NCI-H226 (cell line): ENCODE results near the gene KMT2B.
A peak's percentile ranks its signal among the peaks of the same experiment; 100 is the strongest.

Experiments used
- DNase-seq: peaks from one replicate; pipeline ENCODE4 v3.0.0-alpha.2; 2015

KMT2B gene

DNA sequence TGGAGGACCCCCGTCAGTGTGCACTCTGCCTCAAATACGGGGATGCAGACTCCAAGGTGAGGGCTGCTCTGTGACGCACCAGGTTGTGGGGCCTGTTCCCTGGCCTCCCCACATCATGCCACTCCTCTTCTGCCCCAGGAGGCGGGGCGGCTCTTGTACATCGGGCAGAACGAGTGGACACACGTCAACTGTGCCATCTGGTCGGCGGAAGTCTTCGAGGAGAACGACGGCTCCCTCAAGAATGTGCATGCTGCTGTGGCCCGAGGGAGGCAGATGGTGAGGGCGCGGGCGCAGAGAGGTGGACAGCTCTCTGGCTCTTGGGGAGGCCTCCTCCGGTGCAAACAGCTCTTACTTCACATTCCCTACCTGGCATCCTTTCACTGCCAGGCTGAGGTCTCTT lies 11.2 kb downstream of the KMT2B start:
- DNase-seq, result no peak

DNA sequence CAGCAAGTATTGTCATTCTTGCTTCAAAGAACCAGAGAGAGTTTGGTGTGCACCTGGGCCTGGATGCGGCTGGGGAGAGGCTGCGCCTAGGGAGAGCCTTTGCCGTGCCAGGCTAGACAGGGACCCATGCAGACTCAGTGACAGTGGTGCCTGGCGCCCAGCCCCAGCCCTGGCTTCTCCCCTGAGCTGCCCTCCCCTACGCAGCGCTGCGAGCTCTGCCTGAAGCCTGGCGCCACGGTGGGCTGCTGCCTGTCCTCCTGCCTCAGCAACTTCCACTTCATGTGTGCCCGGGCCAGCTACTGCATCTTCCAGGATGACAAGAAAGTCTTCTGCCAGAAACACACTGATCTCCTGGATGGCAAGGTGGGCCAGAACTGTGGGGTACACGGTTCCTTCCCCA lies 12.0 kb downstream of the KMT2B start:
- no peak for DNase-seq

DNA sequence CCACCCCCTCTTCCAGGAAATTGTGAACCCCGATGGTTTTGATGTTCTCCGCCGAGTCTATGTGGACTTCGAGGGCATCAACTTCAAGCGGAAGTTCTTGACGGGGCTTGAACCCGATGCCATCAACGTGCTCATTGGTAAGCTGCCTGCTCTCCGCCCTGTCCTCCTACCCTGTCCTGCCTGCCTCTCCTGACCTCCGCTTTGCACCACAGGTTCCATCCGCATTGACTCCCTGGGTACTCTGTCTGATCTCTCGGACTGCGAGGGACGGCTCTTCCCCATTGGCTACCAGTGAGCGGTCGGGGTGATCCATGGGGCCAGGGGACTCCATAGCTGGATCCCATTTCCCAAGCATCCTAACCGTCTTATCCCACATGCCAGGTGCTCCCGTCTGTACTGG lies 12.5 kb downstream of the KMT2B start:
- DNase-seq, result no peak

DNA sequence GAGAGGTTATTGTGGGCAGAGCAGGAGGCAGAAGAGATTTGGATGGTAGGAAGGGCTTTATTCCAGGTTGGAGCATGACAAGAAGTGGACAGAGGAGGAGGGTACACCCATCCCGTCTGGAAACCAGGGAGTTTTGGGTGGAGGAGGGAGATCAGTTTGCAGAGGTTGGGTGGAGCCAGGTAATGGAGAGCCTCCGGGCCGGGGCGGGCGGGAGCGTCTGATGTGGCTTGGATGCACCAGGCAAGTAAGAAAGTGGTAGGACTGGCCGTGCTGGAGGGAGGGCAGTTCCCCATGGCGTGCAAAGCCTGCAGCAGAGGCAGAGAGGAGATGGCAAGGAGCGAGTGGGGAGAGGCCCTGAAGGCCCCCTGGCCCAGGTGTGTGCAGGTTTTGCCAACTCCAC lies 13.6 kb downstream of the KMT2B start:
- no peak for DNase-seq

DNA sequence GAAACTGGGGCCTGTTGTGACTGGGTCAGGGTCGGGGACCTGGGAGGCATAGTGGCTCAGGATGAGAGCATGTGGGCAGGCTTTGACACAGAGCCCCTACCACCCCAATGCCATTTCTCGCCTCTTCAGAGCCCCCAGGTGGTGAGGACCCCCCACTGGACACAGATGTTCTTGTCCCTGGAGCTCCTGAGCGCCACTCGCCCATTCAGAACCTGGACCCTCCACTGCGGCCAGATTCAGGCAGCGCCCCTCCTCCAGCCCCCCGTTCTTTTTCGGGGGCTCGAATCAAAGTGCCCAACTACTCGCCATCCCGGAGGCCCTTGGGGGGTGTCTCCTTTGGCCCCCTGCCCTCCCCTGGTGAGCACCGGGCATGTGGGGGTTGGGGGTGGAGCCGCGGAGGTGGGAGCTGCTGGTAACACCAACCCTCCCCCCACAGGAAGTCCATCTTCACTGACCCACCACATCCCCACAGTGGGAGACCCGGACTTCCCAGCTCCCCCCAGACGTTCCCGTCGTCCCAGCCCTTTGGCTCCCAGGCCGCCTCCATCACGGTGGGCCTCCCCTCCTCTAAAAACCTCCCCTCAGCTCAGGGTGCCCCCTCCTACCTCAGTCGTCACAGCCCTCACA lies 14.1 kb downstream of the KMT2B start:
- no peak for DNase-seq

DNA sequence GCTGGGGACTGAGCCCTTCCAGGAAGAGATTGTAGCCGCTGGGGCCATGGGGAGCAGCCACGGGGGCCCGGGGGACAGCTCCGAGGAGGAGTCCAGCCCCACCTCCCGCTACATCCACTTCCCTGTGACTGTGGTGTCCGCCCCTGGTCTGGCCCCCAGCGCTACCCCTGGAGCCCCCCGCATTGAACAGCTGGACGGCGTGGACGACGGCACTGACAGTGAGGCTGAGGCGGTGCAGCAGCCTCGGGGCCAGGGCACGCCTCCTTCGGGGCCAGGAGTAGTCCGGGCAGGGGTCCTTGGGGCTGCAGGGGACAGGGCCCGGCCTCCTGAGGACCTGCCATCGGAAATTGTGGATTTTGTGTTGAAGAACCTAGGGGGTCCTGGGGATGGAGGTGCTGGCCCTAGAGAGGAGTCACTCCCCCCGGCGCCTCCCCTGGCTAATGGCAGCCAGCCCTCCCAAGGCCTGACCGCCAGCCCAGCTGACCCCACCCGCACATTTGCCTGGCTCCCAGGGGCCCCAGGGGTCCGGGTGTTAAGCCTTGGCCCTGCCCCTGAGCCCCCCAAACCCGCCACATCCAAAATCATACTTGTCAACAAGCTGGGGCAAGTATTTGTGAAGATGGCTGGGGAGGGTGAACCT lies 14.9 kb downstream of the KMT2B start:
- DNase-seq, result no peak

DNA sequence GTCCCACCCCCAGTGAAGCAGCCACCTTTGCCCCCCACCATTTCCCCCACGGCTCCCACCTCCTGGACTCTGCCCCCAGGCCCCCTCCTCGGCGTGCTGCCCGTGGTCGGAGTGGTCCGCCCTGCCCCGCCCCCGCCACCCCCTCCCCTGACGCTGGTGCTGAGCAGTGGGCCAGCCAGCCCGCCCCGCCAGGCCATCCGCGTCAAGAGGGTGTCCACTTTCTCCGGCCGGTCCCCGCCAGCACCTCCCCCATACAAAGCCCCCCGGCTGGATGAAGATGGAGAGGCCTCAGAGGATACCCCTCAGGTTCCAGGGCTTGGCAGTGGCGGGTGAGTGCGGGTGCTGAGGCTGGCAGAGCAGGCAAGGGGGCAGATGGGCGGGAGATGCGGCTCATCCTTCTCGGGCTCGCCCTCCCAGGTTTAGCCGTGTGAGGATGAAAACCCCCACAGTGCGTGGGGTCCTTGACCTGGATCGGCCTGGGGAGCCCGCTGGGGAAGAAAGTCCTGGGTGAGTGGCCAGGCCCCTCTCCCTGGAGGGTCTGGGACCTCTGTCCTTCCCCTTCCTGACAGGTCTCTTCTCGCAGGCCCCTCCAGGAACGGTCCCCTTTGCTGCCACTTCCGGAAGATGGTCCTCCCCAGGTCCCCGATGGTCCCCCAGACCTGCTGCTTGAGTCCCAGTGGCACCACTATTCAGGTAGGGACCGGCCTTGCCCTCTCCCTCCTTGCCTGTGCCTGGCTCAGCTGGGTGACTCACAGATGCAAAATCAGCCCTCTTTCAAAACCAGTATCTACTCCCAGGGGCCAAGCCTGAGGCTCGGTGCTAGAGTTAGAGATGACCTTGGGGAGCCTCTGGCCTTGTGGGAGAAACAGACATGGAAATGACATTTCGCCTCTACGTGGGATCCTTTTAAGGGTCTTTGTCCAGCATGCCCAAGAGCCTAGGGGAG lies 15.7 kb downstream of the KMT2B start:
- no peak for DNase-seq

DNA sequence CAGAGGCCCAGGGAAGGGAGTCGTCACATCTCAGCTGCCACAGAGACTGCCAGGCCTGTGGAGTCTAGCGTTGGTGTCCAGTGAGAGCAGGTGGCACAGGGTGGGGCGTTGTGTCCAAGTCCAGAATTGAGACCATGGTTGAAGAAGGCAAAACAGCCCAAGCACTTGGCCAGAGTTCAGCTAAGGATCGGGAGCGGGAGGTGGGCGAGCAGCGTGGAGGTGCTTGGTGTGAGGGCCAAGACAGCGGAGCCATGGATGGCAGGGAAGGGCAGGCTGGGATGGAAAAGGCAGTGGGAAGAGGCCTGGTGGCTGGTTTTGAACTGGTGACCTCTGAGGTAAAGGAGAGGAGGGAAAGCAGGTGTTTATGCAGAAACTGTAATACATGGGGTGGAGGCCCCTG lies 16.5 kb downstream of the KMT2B start:
- no peak for DNase-seq

DNA sequence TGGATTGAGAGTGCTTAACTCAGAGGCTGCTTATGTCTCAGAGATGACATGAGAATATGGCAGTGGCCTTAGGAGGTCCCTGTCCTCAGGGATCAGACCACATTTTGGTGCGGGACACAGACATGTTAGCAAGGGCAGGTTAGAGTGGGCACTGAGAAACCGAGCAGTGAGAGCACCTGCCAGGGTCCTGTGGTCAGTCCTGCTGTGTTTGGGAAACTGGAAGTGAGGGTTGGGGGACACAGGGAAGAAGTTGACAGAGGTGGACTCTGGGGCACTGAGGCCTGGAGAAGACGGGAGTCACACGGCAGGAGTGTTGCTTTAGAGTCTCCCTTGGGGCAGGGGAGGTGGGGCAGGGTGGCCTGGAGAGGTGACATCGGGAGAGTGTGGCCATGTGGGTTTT lies 17.1 kb downstream of the KMT2B start:
- DNase-seq, result no peak

DNA sequence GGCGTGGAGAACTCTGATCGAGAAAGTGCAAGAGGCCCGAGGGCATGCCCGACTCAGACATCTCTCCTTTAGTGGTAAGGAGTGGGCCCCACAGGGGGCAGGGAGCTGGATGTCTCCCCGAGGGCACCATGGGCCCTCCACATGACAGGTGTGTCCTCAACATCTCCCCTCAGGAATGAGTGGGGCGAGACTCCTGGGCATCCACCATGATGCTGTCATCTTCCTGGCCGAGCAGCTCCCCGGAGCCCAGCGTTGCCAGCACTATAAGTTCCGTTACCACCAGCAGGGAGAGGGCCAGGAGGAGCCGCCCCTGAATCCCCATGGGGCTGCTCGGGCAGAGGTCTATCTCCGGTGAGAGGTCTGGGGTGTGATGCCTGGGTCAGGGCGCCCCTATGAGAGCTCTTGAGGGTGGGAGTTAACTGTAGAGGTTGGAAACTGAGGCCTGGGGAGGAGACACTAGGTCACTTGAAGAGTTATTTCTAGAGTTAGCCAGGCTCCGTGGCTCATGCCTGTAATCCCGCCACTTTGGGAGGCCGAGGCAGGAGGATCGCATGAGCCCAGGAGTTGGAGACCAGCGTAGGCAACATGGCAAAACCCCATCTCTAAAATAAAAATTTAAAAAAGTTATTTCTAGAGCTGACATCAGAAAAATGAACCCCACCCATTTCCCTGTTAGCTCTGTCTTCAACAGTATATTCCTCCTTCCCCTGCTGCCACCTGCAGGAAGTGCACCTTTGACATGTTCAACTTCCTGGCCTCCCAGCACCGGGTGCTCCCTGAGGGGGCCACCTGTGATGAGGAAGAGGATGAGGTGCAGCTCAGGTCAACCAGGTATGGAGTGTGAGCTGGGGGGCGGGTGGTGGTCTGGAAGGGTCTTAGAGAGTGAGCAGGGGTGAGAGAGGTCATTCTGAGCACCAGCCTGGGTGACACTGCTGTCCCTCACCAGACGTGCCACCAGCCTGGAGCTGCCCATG lies 19.4 kb downstream of the KMT2B start:
- no peak for DNase-seq

DNA sequence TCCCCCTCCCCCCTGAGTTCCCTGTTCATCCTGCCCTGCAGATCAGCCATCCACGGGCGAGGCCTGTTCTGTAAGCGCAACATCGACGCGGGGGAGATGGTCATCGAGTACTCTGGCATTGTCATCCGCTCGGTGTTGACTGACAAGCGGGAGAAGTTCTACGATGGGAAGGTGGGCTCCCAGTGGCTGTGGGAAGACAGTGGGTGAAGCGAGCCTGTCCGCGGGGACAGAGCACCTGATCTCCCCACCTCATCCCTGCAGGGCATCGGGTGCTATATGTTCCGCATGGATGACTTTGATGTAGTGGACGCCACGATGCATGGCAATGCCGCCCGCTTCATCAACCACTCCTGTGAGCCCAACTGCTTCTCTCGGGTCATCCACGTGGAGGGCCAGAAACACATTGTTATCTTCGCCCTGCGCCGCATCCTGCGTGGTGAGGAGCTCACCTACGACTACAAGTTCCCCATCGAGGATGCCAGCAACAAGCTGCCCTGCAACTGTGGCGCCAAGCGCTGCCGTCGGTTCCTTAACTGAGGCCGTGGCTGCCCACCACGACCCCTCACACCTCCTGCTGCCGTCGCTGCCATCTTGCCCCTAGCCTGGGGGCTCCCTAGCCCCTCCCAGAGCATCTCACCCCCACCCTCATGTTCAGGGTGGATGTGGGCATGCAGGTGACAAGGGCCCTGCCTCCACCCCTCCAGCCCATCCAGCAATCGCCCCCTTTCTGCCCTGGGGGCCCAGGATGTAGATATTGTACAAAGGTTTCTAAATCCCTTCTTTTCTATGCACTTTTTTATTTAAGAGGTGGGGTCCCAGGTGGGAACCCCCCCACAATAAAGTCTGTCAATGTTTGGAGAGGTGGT lies 20.5 kb downstream of the KMT2B start:
- DNase-seq, result no peak

DNA sequence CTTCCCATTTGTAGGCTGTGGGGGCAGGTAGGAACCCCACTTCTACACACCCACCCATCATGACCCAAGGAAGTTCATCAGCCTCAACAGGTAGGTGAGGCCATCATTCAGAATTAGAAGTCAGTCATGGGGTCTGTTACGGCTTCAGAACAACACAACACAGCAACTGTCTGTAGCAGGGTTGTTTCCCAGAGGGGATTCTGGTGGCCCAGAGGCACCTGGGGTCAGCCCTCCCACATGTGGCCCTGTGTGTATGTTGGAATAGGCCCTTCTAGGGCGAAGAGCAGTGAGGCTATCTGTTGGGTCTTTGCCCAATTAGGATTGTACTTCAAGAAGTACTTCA lies 21.1 kb downstream of the KMT2B start:
- DNase-seq, result no peak

DNA sequence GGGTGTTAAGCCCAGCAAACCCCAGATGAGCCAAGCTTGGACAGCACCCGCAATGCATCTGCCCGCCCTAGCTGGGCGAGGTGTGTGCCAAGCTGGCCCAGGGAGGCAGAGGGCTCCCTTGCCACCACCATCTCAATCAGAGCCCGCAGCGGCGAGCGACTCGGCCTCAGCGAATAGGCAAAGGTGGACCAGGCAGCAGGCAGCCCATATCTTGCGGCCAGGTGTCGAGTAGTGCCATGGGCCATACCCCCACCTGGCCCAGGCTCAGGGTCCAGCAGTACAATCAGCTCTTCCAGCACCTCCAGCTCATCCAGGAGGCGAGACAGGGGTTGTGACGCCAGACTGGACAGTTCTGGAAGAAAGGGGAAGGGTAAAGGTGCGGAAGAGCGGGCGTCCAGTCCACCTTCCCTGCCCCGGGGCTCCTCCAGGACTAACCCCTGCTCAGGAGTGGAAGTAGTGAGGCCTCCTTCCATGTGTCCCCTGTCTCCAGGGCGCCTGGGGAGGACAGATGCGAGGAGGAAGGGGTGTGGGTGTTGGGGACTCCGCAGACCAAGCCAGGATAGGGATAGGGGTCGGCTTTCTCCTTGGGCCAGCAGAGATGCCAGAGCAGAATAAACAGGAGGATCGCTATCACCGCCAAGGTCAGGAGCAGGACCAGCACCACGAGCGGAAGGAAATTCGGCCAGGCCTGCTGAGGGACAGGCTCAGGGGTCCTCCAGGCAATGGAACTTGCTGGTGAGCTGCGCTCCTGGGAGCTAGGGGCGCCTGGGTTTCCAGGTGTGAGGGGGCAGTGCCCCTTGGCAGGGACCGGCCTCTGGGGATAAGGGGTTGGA lies 21.7 kb downstream of the KMT2B start:
- DNase-seq, result no peak

DNA sequence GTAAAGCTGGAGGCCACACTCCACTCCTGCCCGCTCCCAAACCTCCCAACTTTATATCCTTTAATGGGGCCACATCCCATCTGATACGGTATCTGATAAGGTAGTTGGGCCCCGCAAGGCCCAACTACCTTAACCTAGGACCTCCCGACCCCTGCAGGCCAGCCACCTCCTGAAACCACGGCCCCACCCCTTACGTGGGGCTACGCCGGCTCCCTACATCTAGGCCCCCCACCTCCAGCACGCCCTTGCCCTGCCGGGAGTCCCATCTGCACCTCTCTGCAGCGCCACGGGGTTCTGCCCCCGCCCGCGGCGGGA lies 22.3 kb downstream of the KMT2B start:
- DNase-seq, result no peak

DNA sequence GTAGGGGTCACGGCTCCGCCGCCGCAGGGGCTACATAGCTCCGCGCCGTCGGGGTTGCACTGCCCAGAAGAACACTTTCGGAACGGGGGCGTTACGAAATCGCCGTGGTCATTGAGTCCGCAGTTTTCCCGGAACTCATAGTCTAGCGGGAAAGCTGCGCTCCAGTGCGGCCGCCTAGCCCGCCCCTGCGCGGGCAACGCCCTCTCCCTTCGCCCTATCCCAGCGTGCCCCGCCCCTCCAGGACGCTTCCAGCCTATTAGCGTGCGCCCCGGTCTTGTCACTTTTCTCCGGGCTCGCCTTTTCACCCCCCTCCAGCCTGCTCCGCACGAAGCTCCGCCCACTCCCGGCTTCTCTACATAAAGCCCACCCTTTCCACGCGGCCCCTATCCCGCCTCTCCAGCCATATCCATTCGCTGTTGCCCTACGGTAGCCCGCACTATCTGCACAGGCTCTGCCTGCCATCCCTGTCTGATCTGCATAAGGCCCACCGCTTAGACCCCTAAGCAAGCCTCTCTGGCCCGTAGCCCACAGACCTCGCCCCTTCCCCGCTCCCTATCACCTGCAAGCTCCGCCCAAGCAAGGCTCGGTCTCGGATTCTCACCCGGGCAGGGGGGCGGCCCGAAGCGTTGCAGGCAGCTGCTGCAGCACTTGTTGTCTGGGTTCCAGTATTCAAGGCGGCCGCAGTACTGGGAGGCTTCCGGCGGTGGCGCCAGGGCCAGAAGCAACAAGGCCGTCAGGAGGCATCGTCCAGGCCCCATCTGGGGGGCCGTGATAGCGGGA lies 22.8 kb downstream of the KMT2B start:
- peak; percentile 97 for DNase-seq

DNA sequence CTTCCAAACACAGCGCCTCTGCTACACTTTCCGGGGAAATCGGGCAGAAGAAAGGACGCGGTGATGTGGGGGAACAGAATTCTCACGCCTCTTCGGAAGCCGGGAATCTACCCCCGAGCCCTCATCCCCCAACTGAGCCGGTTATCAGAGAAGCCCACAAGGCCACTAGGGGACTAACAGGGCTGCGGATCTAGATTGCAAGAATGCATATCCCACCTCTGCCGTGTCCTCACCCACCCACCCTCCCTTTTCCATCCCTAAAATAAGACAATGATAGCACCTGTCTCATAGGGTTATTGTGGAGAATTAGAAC lies 23.4 kb downstream of the KMT2B start:
- no peak for DNase-seq

DNA sequence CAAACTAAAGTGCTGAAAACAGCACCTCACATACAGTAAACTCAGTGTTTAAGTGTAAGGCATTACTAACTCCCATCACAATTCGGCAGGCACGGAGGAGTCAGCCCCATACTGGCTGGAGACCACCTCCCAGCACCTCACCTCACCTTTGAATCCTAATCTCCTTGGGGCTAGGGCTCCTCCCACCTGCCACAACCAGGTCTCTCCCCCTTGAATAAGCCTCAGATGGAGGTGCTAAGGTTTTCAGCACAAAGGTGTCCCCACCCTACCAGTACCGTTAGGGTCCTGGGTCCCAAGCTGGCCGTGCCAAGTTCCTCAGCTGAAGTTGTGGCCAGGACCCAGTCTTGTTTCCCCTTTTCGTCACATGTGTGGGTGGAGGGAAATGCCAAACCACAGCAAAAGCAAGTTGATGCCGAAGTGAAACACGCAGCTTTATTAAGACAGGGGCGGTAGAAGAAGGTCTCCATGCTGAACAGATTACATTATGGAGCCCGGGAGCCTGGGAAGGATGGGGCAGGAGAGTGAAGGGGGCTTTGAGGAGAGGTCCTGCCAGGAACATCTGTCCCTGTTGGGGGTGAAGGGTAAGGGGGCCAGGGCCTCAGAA lies 24.4 kb downstream of the KMT2B start, which contains the start of gene IGFLR1:
Gene IGFLR1 (minus strand): TSS at position 332 of the 604 bp plus-strand sequence. CDS start 1,272 bp downstream, outside the sequence.
- no peak for DNase-seq

DNA sequence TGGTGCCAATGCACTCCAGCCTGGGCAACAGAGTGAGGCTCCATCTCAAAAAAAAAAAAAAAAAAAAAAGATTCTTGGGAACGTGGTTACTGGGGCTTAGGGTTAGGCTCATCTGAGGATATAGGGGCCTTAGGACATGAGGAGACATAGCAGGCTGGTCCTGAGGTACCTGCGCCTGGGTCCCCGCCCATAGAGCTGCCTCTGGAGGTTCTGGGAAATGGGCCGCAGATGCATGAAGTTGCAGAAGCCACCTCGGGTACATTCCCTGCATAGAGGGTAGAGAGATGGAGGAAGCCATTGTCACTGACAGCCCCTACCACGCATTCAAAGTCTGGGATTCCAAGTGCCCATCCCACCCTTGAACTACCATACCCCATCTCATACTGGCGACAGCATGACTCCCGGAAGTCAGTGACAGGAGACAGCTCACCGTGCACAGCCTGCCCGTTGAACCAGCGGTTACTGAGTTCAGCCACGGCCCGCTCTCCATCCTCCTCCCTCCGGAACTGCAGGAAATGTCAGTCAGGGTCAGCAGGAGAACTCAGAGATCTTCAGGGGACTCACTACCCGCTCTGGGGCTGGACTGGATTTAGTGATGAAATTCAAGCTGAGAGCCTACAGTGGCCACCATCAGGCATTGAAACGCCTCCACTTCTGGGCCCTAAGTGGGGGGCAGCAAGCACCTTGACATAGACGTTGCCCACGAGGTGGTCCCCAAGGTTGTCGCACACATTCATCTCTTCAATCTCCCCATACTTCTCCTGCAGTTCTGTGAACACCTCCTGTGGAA lies 26.0 kb downstream of the KMT2B start:
- DNase-seq, result no peak
